HUDEP-2 (cell line): ENCODE measurements around the gene STYXL2.

Experiments used
- DNase-seq, 76 experiments: peaks; one replicate each; lab custom pipeline; 2025; ENCODE audit not compliant: unreplicated experiment in 76 of 76; lab: John Stamatoyannopoulos, UW

Gene STYXL2

DNA sequence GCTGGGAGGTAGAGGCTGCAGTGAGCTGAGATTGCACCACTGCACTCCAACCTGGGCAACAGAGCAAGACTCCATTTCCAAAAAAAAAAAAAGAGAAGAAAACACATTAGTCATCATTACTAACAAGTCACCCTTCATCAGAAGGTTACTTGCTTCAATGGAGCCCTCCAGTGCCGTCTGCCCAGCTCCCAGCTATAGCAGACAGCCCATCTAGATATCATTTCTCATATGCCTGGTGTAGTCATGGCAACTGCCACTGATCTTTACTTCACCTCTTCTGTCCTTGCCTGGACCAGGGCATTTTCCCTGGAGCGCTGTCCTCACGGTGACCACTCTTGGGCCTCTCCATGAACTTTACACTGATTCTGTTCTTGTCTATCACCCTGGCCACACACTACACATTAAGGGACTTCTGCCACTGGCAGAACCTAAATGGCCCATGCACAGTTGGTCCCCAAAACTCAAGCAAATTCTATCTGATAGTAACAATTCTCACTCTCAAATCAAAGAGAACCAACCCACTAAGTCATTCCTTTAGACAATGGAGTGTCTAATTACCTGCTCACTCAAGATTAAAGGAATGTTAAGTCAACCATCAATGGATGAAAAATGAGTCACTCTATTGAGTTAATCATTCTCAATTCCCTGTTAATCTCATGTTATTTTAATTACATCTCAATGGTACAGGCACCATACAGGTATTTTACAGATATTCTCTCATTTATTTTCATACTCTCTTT lies 16.6 kb upstream of the STYXL2 start:
- DNase-seq: no peak

DNA sequence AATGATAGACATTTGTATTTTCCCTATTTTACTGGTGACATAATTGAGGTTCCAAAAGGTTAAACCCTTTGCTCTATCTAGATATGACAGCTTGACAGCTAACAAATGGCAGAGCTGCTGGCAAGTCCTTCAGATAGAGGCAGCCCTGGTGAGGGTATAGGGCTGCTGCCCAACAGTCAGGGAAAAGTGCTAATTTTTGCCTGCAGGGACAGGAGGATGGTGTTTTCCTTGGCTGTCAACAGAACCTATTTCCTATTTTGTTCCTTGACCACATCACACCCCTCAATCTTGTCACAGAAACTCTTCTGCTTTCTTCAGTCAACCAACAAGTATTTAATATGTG lies 16.0 kb upstream of the STYXL2 start:
- no peak for DNase-seq

- DNase-seq: no peak
Observed at GRCh38 chr1:167081594-167082156, 12.2 kb upstream of the STYXL2 start.

- no peak for DNase-seq
Observed at GRCh38 chr1:167082511-167083027, 11.3 kb upstream of the STYXL2 start.

GRCh38 chr1:167083066-167083665 lies 10.7 kb upstream of the STYXL2 start:
- DNase-seq: no peak

DNA sequence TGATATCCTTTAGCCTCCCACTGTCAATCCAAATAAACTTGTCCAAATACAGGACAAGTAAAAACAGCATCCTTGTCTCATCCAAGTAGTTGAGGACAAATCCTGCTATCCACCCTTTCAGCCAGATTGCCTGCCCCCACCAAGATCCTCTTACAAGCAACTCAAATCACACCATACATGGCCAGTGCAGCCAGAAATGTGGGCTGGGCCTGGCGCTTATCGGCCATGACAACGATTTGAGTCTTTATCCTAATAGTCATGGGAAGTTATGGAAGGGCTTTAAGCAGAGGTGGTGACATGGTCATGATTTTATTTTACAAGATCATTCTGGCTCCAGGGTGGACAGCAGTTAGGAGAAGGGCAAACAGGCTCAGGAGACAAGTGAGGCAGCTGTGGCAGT lies 10.0 kb upstream of the STYXL2 start:
- no peak for DNase-seq

GRCh38 chr1:167084757-167085156 lies 9.1 kb upstream of the STYXL2 start:
- DNase-seq: no peak

- peak in 1 of 76 experiments; percentile 10 for DNase-seq
Observed at GRCh38 chr1:167086033-167086432, 7.8 kb upstream of the STYXL2 start.

DNA sequence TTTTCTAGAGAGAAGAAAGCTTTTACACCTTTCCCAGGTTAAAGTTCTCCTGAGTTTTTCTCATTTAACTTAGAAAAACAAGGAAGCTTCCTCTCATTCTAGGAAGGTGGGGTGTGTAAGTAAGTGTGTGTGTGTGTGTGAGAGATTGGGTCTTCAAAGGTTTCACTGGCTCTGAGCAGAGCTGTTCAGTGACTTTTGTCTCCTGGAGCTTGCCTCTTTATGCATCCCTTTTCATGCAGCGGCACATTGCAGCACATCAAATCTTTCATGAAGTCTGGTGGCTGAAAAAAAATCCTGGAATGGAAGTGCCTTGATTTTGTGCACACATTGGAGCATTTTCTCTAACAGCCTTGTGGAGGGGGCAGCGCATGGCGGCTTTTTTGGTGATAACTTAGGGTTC lies 7.1 kb upstream of the STYXL2 start:
- no peak for DNase-seq

- no peak for DNase-seq
Observed at GRCh38 chr1:167088746-167089417, 5.0 kb upstream of the STYXL2 start.

- DNase-seq: no peak
Observed at GRCh38 chr1:167089939-167090313, 3.9 kb upstream of the STYXL2 start.

DNA sequence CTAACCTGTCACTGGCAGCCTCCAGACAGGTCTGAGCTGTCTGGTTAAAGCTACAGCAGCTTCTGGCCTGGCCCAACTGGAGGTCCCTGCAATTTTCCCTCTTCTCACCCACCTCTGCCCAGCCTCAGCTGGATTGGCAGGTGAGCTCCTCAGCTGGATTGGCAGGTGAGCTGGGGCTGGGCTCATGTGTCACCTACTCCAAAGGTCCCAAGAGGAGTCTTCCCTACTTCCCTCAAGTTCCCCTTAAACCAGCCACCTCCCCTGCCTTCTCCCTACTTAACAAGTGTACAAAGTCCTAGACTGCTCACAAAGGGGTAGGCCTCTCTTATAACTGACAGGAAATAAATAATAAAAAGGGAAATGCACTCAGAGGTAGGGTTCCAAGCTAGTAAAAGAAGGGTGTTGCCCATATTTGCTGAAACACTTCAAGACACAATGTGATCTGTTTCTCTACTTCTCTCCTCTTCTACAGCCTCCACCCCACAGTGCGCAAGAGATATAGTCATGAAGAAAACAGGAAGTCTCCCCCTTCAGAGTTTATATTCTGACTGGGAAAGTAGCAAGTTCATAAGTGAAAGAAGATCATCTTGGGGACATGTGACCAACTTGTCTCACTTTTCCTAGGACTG lies 3.4 kb upstream of the STYXL2 start, which contains the start of gene GPA33:
Gene GPA33, minus strand, starts transcription at position 64 of the 629 bp plus-strand sequence. CDS start 90 bp downstream, outside the sequence.
- peak in 1 of 76 experiments; percentile 2 for DNase-seq

DNA sequence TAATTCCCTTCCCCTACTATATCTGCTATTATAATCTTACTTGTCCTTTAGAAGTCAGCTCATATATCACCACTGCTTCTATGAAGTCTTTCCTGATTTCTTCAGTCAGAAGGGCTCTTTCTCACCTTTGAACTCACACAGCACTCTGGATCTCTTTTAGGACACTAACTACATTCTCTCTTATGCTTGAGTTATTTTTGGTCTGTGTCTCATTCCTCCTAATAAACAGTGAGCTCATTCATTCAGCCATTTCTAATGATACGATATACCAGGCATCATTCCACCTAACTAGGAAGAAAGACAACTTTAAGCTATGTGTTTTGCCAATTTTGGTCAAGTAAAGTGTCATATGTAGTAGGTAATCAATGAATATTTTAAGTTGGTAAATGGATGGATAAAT lies 1.2 kb upstream of the STYXL2 start:
- no peak for DNase-seq

GRCh38 chr1:167094690-167095089 lies 815 bp downstream of the STYXL2 start:
- no peak for DNase-seq

GRCh38 chr1:167095368-167095767 lies 1.5 kb downstream of the STYXL2 start:
- no peak for DNase-seq

GRCh38 chr1:167099851-167100250 lies 6.0 kb downstream of the STYXL2 start:
- no peak for DNase-seq

- no peak for DNase-seq
Observed at GRCh38 chr1:167100730-167101129, 6.9 kb downstream of the STYXL2 start.

DNA sequence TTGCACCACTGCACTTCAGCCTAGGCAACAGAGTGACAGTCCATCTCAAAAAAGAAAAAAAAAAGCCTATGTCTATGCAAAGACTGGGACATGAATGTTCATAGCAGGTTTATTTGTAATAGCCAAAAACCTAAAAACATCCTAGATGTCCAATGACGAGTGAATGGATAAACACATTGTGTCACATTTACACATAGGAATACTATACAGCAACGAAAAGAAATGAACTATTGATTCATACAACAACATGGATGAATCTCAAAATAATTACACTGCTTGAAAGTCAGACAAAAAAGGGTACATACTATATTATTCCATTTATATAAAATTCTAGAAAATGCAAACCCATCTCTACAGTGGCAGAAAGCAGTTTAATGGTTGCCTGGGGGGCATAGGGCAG lies 7.9 kb downstream of the STYXL2 start:
- DNase-seq: no peak

- no peak for DNase-seq
Observed at GRCh38 chr1:167102906-167103573, 9.2 kb downstream of the STYXL2 start.

GRCh38 chr1:167104256-167104633 lies 10.4 kb downstream of the STYXL2 start:
- DNase-seq: no peak
